H9 (cell line): ENCODE measurements around the gene SMU1. TPM values are rescaled to one million over a fixed set of nuclear protein-coding genes. Genes with fewer than 3 reads are reported as not detected.
A peak's percentile ranks its signal among the peaks of the same experiment; 100 is the strongest.

Experiments used
- DNase-seq: peaks from one replicate; pipeline ENCODE4 v3.0.0-alpha.2; 2017
- H2AFZ ChIP-seq: one replicate; pipeline ENCODE4 v1.6.1; 2013; ENCODE audit warnings: mild to moderate bottlenecking, low read length, control low read depth, moderate library complexity
- H2AK5ac ChIP-seq: 2 replicates; pipeline ENCODE4 v1.6.1; 2013; ENCODE audit warnings: low read length, control low read depth, mixed read lengths; ENCODE audit not compliant: insufficient read length
- H2BK120ac ChIP-seq: one replicate; pipeline ENCODE4 v1.6.1; 2013; ENCODE audit warnings: low read depth, mild to moderate bottlenecking, low read length, control low read depth, inconsistent platforms; ENCODE audit not compliant: poor library complexity, severe bottlenecking
- H2BK12ac ChIP-seq: 2 replicates; pipeline ENCODE4 v1.6.1; 2013; ENCODE audit warnings: low read length, control low read depth, mixed read lengths, low read depth; ENCODE audit not compliant: insufficient read length
- H2BK15ac ChIP-seq: 2 replicates; pipeline ENCODE4 v1.6.1; 2013; ENCODE audit warnings: low read depth, low read length, control low read depth
- H2BK20ac ChIP-seq: one replicate; pipeline ENCODE4 v1.6.1; 2013; ENCODE audit warnings: low read depth, mild to moderate bottlenecking, low read length, control low read depth, inconsistent platforms; ENCODE audit not compliant: poor library complexity, severe bottlenecking
- H2BK5ac ChIP-seq: 2 replicates; pipeline ENCODE4 v1.6.1; 2013; ENCODE audit warnings: low read length, control low read depth, mixed read lengths; ENCODE audit not compliant: insufficient read length
- H3K14ac ChIP-seq: 2 replicates; pipeline ENCODE4 v1.6.1; 2013; ENCODE audit warnings: low read length, control low read depth; ENCODE audit not compliant: insufficient read depth
- H3K18ac ChIP-seq: 2 replicates; pipeline ENCODE4 v1.6.1; 2013; ENCODE audit warnings: low read depth, mild to moderate bottlenecking, mixed read lengths, low read length, control low read depth; ENCODE audit not compliant: insufficient read length
- H3K23ac ChIP-seq: 2 replicates; pipeline ENCODE4 v1.6.1; 2013; ENCODE audit warnings: low read length, control low read depth, mixed read lengths, low read depth; ENCODE audit not compliant: insufficient read length
- H3K23me2 ChIP-seq: 2 replicates; pipeline ENCODE4 v1.6.1; 2013; ENCODE audit warnings: low read depth, mild to moderate bottlenecking, mixed read lengths, low read length, control low read depth; ENCODE audit not compliant: insufficient read length, poor library complexity, severe bottlenecking
- H3K27ac ChIP-seq: 2 replicates; pipeline ENCODE4 v1.5.1; 2013; ENCODE audit warnings: low read length, control low read depth, mixed read lengths, low read depth; ENCODE audit not compliant: insufficient read length
- H3K27me3 ChIP-seq: 2 replicates; pipeline ENCODE4 v1.6.1; 2013; ENCODE audit warnings: low read length, control low read depth, inconsistent platforms; ENCODE audit not compliant: insufficient read depth
- H3K4ac ChIP-seq: 2 replicates; pipeline ENCODE4 v1.6.1; 2013; ENCODE audit warnings: low read depth, mild to moderate bottlenecking, control low read depth, inconsistent platforms, low read length, moderate library complexity
- H3K4me1 ChIP-seq: 2 replicates; pipeline ENCODE4 v1.6.1; 2013; ENCODE audit warnings: low read length, control low read depth, inconsistent platforms; ENCODE audit not compliant: insufficient read depth
- H3K4me2 ChIP-seq: 2 replicates; pipeline ENCODE4 v1.6.1; 2013; ENCODE audit warnings: low read length, control low read depth, mixed read lengths; ENCODE audit not compliant: insufficient read length, insufficient read depth
- H3K56ac ChIP-seq: 2 replicates; pipeline ENCODE4 v1.6.1; 2013; ENCODE audit warnings: low read depth, mild to moderate bottlenecking, mixed read lengths, low read length, control low read depth; ENCODE audit not compliant: insufficient read length
- H3K79me1 ChIP-seq: 2 replicates; pipeline ENCODE4 v1.6.1; 2013; ENCODE audit warnings: low read depth, mild to moderate bottlenecking, moderate library complexity, low read length, control low read depth, inconsistent platforms; ENCODE audit not compliant: insufficient read depth, poor library complexity, severe bottlenecking
- H3K79me2 ChIP-seq: 2 replicates; pipeline ENCODE4 v1.6.1; 2013; ENCODE audit warnings: low read length, control low read depth, inconsistent platforms; ENCODE audit not compliant: insufficient read depth
- H3K9ac ChIP-seq: 2 replicates; pipeline ENCODE4 v1.6.1; 2013; ENCODE audit warnings: low read length, control low read depth, mixed read lengths; ENCODE audit not compliant: insufficient read length; ENCODE audit errors: extremely low read depth
- H3K9me3 ChIP-seq: one replicate; pipeline ENCODE4 v1.6.1; 2013; ENCODE audit warnings: low read depth, low read length, inconsistent platforms; ENCODE audit not compliant: control insufficient read depth
- H3T11ph ChIP-seq: one replicate; pipeline ENCODE4 v1.6.1; 2013; ENCODE audit warnings: mild to moderate bottlenecking, low read length, control low read depth, inconsistent platforms
- H4K20me1 ChIP-seq: one replicate; pipeline ENCODE4 v1.6.1; 2013; ENCODE audit not compliant: control insufficient read depth, insufficient read length, insufficient read depth
- H4K5ac ChIP-seq: 2 replicates; pipeline ENCODE4 v1.6.1; 2013; ENCODE audit warnings: low read depth, mild to moderate bottlenecking, mixed read lengths, low read length, control low read depth; ENCODE audit not compliant: insufficient read length
- H4K8ac ChIP-seq: replicated peaks from 2 replicates; pipeline ENCODE4 v1.6.1; 2013; ENCODE audit warnings: low read length, control low read depth, mixed read lengths, low read depth; ENCODE audit not compliant: insufficient read length
- H4K91ac ChIP-seq: 2 replicates; pipeline ENCODE4 v1.6.1; 2013; ENCODE audit warnings: low read depth, mild to moderate bottlenecking, moderate library complexity, mixed read lengths, low read length, control low read depth; ENCODE audit not compliant: insufficient read length
- H3K27ac Mint-ChIP-seq, 3 experiments: 2 replicates in 2 of 3; 3 replicates in 1 of 3; pipeline ENCODE4 v1.8.0; 2020 to 2021; ENCODE audit warnings: mixed read lengths in 3 of 3, mild to moderate bottlenecking in 1 of 3, moderate library complexity in 1 of 3
- H3K27me3 Mint-ChIP-seq: 2 replicates; pipeline ENCODE4 v1.8.0; 2021; ENCODE audit warnings: low read depth, mild to moderate bottlenecking, moderate library complexity, mixed read lengths
- H3K36me3 Mint-ChIP-seq, 3 experiments: 2 replicates in 2 of 3; 3 replicates in 1 of 3; pipeline ENCODE4 v1.8.0; 2020 to 2021; ENCODE audit warnings: low read depth in 3 of 3, mixed read lengths in 3 of 3; ENCODE audit not compliant: insufficient read depth in 1 of 3
- H3K4me1 Mint-ChIP-seq, 2 experiments: 2 replicates each; pipeline ENCODE4 v1.8.0; 2020; ENCODE audit warnings: mixed read lengths in 2 of 2
- H3K4me3 Mint-ChIP-seq, 2 experiments: 2 replicates in 1 of 2; 3 replicates in 1 of 2; pipeline ENCODE4 v1.8.0; 2020 to 2021; ENCODE audit warnings: mild to moderate bottlenecking in 2 of 2, mixed read lengths in 2 of 2, moderate library complexity in 1 of 2
- H3K9me3 Mint-ChIP-seq, 2 experiments: 2 replicates in 1 of 2; 3 replicates in 1 of 2; pipeline ENCODE4 v1.8.0; 2020; ENCODE audit warnings: mild to moderate bottlenecking in 2 of 2, mixed read lengths in 2 of 2, moderate library complexity in 1 of 2
- WGBS: extraction: QIAGEN DNeasy Blood & Tissue Kit; methylation state at CpG from one replicate; pipeline ENCODE4 v1.1.7; 2013; ENCODE audit warnings: missing lambda C conversion rate, low lambda C conversion rate, mixed read lengths; ENCODE audit not compliant: insufficient read length; ENCODE audit errors: extremely low coverage; 5-methylcytosine and 5-hydroxymethylcytosine counted together
- total RNA-seq: library from RNA; stranded (reverse); gene quantifications from 2 replicates; pipeline ENCODE4 v1.2.1, GENCODE V29; 2021
- TF ChIP-seq, protein P1 (sequence below): fragments of 200-600 bp; sonication (generic); conservative IDR thresholded peaks from 3 replicates; pipeline ENCODE4 v1.8.0; 2021; ENCODE audit warnings: antibody characterized with exemption, mild to moderate bottlenecking

SMU1 gene
- total RNA-seq, 1 experiment from 2014 or later = 26.9 TPM

DNA sequence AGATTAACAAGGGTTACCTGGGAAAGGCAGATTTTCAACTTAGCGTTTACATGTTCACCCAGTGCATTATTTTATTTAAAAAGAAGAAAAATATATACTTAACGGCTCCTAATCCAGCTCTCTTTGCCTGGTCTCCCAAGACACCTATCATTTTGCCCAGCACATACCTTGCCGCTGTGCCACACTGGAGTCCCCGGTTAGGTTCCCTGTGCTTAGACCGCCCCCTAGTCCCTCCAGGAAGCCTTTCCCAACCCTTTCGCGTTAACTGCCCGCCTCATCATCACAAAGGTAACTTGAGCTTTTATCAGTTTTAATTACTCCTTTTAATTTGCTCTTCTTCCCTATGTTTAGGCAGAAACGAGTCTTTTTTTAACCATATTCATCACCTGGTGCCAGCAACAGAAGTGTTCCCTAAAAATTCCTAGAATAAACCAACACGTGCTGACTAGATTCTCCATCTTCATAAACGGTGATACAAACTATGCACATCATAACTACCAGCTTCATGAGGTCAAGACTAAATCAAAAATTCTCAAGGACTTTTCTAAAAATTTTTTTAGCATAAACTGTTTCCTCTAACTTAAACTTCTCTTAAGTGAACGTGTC is 31.7 kb downstream of the SMU1 start:
- Histone ChIP-seq H3K14ac (no peak overlapping the region), H3K27me3 (no peaks in the 10 kb centered on the region), H3K23me2 (peaks cover 7% of the 10 kb centered on the region), H2AFZ (no peak overlapping the region), H2AK5ac (no peak overlapping the region), H3K56ac (no peak overlapping the region), H3T11ph (no peak overlapping the region), H3K23ac (no peak overlapping the region), H3K9ac (no peak overlapping the region), H4K8ac (no peak overlapping the region), H4K91ac (no peak overlapping the region), H3K79me1 (no peaks in the 10 kb centered on the region), H2BK15ac (no peak overlapping the region), H2BK20ac (no peak overlapping the region), H2BK5ac (no peak overlapping the region), H3K79me2 (no peaks in the 10 kb centered on the region), H3K4ac (no peak overlapping the region), H2BK120ac (no peak overlapping the region), H2BK12ac (no peak overlapping the region), H3K9me3 (no peaks in the 10 kb centered on the region), H3K27ac (no peak overlapping the region), H4K5ac (no peak overlapping the region), H3K4me2 (peak overlapping the region; percentile 64), H4K20me1 (no peaks in the 10 kb centered on the region), H3K18ac (no peak overlapping the region), H3K4me1 (0 out of 2 replicates have a peak, but pooled peaks cover 3% of the 10 kb centered on the region)
- H3K36me3 Mint-ChIP-seq = peaks cover 10 to 40% (median 32%) of the 10 kb centered on the region in 3 experiments; a peak in 6 of 7 replicates
- H3K27ac Mint-ChIP-seq = peak overlapping the region in 2 of 3 experiments; percentile 42 to 94; a peak in 3 of 7 replicates
- peak overlapping the region; percentile 70 to 83 for H3K4me3 Mint-ChIP-seq
- WGBS = no CpG with 5 or more reads among the region's 12 CpGs
- H3K27me3 Mint-ChIP-seq = no peaks in the 10 kb centered on the region
- H3K4me1 Mint-ChIP-seq = peaks cover 17 to 19% of the 10 kb centered on the region in 2 experiments
- no peaks in the 10 kb centered on the region for H3K9me3 Mint-ChIP-seq
- peak; percentile 71 for DNase-seq
- TF ChIP-seq, protein P1, sequence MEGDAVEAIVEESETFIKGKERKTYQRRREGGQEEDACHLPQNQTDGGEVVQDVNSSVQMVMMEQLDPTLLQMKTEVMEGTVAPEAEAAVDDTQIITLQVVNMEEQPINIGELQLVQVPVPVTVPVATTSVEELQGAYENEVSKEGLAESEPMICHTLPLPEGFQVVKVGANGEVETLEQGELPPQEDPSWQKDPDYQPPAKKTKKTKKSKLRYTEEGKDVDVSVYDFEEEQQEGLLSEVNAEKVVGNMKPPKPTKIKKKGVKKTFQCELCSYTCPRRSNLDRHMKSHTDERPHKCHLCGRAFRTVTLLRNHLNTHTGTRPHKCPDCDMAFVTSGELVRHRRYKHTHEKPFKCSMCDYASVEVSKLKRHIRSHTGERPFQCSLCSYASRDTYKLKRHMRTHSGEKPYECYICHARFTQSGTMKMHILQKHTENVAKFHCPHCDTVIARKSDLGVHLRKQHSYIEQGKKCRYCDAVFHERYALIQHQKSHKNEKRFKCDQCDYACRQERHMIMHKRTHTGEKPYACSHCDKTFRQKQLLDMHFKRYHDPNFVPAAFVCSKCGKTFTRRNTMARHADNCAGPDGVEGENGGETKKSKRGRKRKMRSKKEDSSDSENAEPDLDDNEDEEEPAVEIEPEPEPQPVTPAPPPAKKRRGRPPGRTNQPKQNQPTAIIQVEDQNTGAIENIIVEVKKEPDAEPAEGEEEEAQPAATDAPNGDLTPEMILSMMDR = peak; percentile 52; the same call in 2 of the 3 replicates
